CD4-positive, alpha-beta T cell treated with Interleukin-4 for 1 hour (primary cell): Measurements from ENCODE around the gene PJA2.
"Not testable (repeated sequence)": the region's sequence is repeated elsewhere in the genome, so short reads cannot be mapped to it uniquely, and the experiment has no call there.

ENCODE experiments used
- DNase-seq, 2 donors: peaks; one replicate each; pipeline ENCODE4 v3.0.0-alpha.2; 2020 to 2022

Gene PJA2

DNA sequence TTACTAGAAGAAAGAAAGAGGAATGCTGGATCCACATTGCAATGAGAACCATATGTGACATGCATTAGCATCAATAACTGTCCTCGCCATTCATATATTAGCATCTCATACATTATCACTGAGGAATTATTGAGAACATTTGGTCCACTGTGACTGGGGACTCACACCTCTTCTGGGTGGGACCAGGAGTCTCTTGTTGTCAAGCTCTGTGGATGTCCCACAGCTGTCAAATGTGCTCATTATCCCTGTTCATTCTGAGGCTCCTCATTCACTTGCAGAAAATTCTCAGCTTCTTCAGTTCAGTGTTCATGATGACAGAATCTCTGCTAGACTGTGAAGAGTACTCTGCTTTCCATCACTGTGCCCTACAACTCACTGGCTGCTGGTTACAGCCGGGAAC lies 109.4 kb downstream of the PJA2 start:
- DNase-seq: no peak

DNA sequence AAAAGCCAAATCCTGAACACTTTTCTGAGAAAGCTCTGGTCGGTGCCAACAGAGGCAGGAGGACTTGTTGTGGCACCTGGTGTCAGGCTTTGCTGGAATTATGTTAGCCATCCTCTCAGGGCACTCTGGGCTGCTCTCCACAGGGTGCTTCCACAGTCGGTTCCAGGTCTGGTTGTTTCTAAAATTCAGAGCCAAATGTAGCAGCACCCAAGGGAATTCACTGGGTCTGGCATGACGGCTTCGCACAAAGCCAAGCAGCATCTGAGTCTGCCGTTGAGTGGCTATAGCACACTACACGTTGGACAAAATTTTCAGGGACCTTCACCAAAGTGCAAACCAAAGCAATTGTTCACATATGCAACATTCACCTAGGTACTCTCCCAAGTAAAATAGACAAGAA lies 110.2 kb downstream of the PJA2 start:
- no peak for DNase-seq

DNA sequence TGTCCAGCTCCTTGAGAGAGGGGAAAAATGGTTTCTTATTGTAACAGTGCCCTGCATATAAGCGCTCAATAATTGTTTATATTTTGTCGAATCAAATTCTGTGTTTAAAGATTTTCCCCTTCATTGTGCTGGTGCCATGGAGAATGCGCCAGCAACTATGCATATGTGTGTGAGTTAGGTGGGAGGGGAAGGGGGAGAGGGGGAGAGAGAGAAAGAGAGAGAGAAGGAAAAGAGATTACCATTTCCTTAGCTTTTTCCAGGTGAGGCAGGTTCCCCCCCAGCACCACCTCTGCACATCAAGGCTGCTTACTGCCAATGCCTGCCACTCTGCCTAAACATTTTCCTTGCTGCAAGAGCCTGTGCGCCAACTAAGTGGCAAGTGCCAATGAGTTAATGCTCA lies 111.0 kb downstream of the PJA2 start:
- no peak for DNase-seq

DNA sequence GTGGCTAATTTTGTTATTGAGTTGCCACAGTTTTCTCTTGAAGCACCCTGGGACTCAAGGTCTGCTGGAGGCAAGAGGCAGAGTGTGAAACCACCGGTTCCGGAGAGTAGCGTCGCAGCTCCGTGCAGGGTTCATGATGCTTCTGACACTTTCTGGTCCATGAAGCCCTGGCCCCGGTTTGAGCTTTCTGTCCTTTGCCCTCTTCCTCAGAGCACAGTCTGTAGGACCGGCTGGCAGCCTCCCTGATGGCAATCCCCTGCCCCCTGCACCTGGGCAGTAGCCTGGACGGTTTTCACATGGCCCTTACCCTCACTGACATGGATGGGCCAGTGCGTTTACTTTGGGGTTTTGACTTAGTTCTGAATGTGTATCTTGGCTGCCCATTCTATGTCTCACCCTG lies 111.9 kb downstream of the PJA2 start:
- no peak for DNase-seq

DNA sequence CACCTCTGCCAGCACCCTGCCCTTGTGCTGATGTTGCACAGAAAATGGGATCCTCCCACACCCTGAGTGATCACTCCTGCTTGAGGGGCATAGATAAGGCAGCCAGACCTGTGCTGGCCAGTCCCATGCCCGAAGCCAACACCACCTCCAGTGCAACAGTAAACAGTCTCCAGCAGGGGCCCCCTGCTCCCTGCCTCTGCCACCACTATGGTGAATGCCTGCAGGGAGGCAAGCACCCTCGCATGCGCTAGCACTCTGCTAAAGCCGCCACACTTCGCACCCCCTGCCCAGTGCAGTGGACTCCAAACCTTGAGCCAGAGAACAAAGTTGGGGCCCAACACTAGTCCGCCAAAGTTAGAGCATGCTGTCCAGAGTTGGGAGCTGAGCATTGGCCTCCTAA lies 118.7 kb downstream of the PJA2 start:
- no peak for DNase-seq

DNA sequence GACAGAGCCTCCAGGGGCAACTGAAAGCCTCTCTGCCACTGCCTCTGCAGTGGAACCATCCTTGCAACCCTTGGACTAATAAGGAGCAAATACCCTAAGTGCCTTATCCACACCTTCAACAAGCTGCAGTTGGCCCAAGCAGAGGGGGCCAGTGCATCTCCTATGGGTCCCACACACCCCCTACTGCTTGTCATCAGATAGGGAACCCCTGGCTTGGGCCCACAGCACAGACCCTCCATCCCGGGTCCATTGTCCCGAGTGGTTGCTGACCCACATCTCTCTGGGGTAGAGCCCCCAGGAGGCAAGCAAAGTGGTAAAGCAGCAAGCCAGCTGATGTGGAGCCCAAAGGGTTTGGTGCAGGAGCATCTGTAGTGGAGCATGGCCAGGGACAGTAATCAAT lies 119.5 kb downstream of the PJA2 start:
- DNase-seq: no peak

DNA sequence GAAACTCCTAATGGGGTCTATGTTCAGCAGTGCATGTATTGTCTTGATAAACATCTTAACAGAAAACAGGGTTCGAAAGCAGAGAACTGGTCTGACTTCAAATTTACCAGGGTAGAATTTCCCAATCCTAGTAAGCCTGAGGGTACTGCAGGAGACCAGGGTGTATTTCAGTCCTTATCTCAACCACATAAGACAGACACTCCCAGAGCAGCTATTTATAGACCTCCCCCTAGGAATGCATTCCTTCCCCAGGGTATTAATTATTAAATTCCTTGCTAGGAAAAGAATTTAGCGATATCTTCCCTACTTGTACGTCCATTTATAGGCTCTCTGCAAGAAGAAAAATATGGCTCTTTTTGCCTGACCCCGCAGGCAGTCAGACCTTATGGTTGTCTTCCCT lies 123.1 kb downstream of the PJA2 start:
- not testable (repeated sequence) for DNase-seq
